Uterus (tissue), 2 donors: ENCODE data around the gene RELL1.

Experiments used
- POLR2A ChIP-seq, 2 donors: fragments of 450-650 bp; IDR thresholded peaks; one replicate each; pipeline ENCODE4 v1.6.1; 2016; ENCODE audit warnings: antibody characterized with exemption in 2 of 2, mild to moderate bottlenecking in 1 of 2, moderate library complexity in 1 of 2
- TF ChIP-seq, protein P1 (sequence below), 4 experiments: fragments of 200-600 bp in 2 of 4; fragments of 450-650 bp in 2 of 4; sonication (generic) in 2 of 4; IDR thresholded peaks; one replicate each; pipeline ENCODE4 v1.5.1; 2016 to 2019; ENCODE audit warnings: antibody characterized with exemption in 4 of 4, mild to moderate bottlenecking in 2 of 4, moderate library complexity in 1 of 4

DNA sequence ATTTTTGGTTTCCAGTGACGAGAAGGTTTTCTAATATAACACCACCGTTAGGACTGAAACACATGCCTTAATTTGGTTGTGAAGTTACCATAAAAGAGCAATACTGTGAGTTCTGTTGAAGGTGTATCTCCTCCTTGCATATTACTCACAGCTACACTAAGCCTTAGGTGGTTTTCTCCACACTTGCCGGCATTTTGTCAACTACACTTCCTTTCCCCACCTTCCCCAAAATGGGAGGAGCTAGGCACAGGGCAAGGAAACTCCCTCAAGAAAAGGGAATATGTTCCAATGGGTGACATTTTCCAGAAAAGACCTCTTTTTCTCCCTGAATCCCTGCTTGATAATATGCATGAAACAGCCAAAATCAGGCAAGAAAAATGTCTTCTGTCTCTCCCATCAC lies 44.8 kb downstream of the RELL1 start:
- TF ChIP-seq POLR2A (IDR thresholded peaks at IDR 0.05), result no peak
- TF ChIP-seq, protein P1, sequence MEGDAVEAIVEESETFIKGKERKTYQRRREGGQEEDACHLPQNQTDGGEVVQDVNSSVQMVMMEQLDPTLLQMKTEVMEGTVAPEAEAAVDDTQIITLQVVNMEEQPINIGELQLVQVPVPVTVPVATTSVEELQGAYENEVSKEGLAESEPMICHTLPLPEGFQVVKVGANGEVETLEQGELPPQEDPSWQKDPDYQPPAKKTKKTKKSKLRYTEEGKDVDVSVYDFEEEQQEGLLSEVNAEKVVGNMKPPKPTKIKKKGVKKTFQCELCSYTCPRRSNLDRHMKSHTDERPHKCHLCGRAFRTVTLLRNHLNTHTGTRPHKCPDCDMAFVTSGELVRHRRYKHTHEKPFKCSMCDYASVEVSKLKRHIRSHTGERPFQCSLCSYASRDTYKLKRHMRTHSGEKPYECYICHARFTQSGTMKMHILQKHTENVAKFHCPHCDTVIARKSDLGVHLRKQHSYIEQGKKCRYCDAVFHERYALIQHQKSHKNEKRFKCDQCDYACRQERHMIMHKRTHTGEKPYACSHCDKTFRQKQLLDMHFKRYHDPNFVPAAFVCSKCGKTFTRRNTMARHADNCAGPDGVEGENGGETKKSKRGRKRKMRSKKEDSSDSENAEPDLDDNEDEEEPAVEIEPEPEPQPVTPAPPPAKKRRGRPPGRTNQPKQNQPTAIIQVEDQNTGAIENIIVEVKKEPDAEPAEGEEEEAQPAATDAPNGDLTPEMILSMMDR (IDR thresholded peaks at IDR 0.05), result no peak
